NCI-H748 (cell line): ENCODE measurements around the gene TSPAN13.

Experiments used
- DNase-seq: peaks from one replicate; lab custom pipeline; 2025; ENCODE audit not compliant: unreplicated experiment; lab: John Stamatoyannopoulos, UW

The TSPAN13 gene

DNA sequence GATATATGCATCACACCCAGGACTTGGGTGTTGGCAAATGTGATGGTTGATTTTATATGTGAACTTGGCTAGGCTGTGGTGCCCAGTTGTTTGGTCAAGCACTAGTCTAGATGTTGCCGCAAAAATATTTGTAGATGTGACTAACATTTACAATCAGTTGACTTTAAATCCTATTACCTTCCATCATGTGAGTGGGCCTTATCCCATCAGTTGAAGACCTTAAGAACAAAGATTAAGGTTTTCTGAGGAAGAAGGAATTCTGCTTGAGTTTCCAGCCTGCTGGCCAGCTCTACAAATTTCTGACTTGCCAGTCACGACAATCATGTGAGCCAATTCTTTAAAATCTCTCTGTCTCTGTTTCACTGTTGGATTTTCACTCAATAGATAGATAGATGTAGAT is 20.3 kb downstream of the TSPAN13 start:
- DNase-seq, result no peak

DNA sequence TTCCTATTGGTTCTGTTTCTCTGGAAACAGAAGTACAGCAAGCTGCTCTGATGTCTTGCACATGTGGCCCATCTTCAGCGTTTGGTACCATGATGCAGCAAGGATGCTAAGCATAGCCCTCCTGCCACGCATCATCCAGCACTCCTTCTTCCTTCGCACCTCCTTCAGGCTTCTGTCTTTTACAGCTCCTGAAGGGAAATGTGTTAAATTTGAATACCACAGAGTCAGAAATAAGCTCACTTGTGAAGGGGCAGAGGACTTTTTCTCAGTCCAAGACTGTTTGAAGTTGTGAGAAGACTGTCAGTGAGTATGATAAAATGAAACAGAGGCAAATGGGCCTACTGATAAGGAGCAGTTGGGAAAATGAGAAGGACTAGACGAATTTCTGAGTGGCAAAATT is 20.7 kb downstream of the TSPAN13 start:
- no peak for DNase-seq

DNA sequence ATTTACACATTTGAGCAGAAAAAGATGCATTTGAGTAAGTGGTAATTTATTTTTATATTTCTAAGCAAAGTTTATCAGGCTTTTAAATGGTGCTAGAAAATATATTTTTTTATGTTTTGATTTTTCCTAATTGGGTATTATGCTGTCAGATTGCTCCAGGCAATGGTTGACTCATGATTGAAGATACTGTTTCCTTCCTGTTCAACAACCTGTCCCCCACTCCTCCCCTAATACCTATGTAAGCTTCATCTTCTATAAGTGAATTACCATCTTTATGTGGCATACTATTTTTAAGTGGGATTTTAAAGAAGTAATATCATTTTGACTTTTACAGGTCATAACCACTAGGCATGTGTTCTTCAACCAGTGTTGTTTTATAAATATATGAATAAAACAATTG is 21.4 kb downstream of the TSPAN13 start:
- no peak for DNase-seq

DNA sequence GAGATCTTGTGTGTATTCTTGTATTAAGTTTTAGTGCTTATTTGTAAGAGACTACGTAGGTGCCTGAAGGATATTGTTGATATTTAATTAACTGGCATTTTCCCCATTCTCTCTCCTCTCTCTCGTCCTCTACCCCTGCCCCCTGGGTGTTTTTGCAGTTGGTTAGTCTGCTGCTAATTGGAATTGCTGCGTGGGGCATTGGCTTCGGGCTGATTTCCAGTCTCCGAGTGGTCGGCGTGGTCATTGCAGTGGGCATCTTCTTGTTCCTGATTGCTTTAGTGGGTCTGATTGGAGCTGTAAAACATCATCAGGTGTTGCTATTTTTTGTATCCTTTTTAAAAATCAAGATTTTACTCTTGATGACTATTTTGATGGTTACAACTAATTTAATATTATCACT is 22.5 kb downstream of the TSPAN13 start:
- no peak for DNase-seq

DNA sequence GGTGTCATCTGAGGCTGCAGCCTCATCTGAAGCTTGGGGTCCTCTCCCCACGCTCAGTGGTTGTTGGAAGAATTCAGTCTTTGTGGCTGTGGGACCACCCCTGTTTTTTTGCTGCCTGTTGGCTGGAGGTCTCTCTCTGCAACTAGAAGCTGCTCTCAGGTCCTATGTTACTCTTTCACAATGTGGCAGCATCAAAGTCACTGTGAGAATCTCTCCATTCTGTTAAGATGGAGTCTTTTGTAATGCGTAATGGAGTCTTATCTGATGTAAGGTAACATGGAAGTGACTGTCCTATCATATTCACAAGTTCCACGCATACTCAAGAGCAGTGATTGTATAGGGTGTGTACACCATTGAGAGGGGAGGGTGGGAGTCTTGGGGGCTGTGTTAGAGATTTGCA is 24.9 kb downstream of the TSPAN13 start:
- DNase-seq, result no peak

DNA sequence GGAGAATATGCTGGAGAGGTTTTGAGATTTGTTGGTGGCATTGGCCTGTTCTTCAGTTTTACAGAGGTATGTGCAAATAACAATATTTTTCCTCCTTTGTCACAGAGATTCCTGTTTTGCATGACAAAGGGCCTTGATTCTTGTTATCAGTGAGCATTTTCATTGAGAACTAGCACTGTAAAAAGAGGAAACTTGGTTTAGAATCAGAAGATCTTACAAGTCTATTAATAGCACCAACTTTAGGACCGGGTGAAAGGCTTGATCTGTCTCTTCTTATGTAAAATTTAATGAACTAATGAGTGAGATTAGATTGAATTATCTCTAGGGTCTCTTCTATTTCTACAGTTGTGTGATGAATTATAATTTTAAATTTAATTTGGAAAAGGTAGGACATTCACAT is 25.5 kb downstream of the TSPAN13 start:
- DNase-seq, result no peak

DNA sequence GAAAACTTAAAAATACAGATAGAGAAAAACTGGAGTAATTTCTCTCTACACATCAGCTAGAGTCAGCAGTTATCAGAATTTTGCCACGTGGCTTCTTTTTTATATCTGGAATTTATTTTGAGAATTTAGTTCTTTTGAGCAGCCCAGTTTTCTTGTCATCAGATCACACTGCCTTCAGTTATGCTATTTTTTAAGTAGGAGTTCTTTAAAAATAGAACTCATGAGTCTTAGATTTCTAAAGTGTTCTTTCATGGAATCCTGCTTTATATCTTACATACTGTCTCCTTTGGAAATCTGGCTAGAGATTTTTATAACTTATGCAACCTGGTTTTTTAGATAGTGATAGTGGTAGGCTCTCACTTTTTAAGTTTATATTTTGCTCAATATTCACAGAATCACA is 27.0 kb downstream of the TSPAN13 start:
- no peak for DNase-seq

DNA sequence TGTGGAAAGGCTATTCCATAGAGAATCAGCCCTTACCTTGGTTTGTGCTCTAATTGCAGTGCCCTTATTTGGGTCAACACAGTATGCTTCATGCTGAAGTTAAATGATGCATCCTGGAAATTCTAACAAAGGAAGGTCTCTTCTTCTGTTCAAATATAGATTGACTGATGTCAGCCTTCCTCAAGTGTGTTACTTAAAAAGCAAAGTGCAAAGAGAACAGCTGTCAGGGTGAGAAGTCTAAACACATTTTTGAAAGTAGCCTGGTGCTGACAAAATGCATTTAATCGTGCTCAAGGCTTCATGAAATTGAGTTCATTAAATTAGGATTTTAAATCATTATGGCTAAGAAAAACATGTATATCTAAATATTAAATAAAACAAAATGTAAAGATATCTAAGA is 31.8 kb downstream of the TSPAN13 start:
- DNase-seq, result peak; percentile 27

DNA sequence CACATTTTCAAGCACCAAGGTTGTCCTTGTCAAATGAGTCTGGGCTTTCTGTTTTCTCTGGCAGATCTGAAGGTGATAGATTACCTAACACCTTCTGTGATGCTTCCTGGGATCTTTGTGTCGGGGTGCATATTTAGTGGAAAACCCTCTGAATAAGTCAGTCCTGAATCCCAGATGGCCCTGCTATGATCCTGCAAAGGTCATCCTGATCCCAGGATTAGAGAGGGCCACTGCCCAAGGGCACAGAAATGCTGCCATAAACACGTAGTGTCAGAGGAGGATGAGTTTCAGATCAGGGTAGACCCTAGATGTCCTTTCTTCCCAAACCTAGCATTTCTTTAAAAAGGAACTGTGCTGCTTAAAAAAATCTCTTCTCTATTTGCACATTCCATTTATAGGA is 32.3 kb downstream of the TSPAN13 start:
- DNase-seq, result no peak

DNA sequence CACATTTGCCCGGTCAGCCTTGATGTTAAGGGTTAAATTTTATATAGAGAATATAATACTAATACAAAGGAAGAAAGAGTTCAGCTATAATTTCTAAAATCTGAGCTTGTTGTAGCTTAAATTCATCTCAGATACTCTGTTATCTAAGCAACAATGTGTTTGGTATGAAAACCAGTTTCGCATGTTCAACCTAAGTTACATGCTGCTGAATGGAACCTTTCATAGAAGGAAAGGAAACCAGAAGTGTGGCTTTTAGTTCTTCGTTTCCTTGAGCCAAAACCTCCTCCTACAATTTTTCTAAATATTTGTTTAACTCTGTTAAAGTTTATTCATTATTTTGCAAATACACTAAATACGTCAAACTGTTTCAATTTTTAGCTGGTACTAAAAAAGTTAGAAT is 32.7 kb downstream of the TSPAN13 start:
- no peak for DNase-seq

DNA sequence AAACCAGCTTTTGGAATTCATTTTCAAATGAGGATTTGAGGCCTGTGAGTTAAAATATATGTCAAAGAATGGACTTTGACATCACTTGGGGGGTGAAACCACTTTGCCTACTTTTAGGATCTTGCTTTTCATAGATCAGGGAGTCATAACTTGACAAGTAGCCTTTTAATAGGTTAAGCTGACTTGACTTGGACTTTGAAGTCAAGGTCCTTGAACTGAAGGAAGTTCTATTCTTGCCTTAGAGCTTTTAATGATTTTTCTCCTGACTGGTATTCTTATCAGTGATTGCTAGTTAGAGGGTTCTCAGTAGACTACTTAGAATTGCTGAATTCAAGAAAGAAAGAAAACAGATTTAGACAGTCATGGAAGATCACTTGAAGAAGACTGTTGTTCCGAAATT is 33.6 kb downstream of the TSPAN13 start:
- no peak for DNase-seq

DNA sequence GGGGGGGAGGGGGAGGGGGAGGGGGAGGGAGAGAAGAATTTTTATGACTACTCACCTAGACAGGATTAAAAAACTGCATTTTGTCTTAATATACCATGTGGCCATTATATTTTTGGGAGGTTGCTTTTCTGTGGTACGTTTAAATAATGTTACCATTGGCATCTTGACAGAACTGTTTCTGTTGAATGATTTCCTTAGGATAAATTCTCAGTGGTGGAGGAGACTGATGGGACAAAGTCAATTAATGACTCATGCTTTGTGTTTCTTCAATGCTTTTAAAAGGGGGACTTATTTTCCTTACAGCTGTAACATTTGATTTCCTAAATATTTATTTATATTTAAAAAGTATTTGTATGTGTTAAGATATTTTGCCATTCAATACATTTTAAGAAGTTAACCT is 37.5 kb downstream of the TSPAN13 start:
- no peak for DNase-seq

DNA sequence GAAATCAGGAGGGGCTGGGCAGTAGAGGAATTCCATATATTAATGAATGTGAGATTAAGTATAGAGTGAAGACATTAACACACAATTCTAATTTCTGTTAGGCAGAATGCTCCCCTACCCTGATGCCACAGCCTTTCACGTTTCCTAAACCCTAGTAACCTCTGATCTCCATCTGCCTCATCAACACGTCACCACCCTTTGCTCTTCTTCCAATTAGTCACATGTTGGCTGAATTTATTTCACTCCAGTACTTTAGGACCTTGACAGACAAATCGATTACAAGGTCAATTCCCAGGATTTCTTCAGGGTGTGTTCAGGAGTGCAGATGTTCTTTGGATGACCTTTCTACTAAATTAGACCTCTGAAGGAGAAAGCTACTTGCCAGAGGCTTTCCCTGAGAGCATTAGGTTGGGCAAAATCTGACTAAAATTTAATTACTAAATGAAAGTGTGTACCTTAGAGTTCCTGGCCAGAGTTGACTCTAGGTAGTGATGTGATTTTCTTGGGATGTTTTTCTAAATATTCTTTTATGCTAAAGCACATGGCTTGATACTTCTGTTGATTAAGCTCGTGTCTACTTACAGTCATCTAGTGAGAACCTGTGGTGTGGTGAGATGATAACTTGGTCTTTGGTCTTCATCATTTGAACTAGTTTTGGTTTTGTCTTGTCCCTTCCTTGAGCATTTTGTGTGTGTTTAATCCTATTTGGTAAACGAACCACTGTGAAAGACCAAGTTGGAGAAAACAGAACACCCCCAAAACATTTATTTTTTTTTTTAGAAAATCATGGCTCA is 38.5 kb downstream of the TSPAN13 start:
- DNase-seq, result no peak

DNA sequence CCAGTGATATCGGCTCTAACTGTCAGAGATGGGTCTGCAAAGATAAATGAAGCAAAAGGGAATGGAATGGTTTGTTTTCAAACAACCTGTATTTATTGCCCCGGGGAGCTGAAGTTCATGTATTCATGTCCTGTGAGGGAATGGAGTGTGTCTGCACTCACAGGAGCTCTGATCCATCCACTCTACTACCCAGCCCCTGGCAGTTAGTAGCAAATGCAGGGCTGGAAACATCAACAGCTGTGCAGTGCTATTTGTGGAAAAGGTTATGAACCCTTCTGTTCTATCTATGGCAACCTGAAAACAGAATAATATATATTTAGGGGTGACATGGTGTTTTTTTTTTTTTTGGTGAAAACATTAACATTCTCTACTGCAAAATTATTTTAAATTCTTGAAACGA is 41.4 kb downstream of the TSPAN13 start:
- peak; percentile 13 for DNase-seq

DNA sequence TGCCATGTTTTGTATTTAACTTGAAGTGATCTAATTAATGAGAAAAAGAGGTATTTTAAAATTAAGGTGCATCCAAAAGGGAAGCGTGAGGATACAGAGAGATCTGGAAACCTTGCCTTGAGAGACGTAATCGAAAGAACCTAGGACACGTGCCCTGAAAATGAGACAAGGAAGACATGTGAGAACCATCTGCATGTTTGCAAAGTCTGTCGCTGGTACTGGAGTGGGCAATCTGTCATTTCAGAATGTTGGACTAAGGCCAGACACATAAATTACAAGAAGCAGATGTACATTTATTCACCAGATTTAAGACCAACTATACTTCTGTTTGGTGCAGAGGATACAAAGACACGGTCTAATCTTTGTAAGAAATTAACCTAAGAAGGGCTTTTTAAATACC is 42.1 kb downstream of the TSPAN13 start:
- DNase-seq, result peak; percentile 80

DNA sequence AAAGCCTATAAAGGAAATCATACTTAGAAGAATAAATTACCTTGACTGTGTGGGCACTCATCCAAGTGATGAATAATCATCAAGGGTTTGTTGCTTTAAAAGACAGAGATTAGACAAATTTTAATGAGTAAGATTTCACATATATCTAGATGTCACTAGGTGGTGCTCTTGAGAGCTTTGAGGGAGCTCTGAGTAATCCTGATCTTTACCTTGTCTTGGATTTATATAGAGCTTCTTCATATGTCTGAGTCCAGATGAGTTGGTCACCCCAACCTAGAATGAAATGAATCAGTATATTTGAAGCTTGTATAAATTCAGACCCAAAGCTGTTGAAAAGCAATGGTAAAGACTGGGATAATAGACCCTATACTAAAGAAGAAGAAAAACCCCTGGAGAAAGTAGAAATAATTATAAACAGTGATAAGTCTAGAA is 47.6 kb downstream of the TSPAN13 start:
- DNase-seq, result peak; percentile 66

DNA sequence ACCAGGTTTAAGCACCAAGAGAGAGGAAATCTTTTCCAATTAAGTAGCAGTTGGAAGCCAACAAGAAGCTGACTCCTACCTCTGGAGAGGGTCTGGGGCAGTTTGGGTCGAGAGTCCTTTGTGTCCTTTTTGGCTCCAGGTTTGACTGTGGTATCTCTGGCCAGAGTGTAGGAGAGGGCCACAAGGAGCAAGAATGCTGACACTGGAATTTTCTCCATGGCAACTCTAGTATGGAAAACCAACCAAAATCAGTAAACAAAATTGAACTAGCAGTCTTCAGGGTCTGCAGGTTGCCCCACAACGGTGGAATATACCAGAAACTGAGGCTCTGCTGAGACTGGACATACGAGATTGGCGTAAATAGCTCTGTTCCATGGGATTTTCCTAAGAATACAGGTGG is 48.0 kb downstream of the TSPAN13 start:
- no peak for DNase-seq

DNA sequence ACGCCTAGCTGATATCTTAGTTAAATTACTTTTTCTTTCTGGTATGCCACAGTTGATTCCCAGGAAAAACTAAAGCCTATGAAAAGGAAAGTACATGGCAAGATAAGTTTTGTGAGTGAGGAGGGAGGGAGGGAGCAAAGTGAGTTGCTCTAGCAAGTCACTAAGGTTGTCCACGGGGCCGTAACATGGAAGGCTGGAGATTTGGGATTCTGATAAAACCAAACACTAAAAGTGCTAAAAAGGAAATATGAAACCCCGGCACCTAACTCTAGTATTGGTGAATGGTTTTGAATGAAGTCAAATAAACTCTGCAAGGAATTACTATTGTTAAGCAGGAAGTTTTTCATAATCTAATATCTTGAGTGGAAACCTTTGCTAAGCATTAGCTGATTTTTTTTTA is 49.6 kb downstream of the TSPAN13 start:
- DNase-seq, result no peak

DNA sequence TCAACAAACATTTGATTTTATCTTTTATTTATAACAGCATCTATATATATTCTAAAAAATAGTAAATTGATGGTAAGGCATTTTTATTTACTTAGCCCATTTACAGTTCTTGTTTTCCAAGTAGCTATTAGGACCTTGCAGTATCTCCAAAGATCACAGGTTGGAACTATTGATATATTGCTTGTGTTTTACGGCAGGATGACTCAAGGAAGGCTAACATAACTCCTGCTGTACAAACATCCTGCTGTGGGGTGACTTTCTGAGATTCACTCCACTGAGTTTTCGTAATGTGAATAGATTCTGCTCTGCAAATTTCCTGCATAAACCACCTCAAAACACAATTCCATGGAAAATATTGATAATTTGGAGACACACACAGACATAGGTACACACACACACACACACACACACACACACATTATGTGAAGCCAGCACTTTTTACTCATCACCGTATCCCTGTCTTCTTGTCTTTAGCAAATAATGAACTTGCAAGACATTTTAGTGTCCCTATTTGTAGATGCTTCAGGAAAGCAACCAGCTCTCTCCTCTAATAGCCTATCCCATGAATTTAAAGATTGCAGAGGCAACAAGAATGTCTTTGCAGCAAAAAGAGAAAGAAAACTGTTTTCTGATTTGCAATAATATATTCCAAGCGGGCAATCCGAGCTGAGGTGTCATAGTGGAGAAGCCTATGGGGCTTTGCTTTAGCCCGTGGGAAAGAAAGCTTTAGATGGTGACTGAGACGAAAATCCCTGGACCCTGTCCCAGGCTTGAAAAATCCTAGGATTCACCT is 50.5 kb downstream of the TSPAN13 start:
- DNase-seq, result no peak

DNA sequence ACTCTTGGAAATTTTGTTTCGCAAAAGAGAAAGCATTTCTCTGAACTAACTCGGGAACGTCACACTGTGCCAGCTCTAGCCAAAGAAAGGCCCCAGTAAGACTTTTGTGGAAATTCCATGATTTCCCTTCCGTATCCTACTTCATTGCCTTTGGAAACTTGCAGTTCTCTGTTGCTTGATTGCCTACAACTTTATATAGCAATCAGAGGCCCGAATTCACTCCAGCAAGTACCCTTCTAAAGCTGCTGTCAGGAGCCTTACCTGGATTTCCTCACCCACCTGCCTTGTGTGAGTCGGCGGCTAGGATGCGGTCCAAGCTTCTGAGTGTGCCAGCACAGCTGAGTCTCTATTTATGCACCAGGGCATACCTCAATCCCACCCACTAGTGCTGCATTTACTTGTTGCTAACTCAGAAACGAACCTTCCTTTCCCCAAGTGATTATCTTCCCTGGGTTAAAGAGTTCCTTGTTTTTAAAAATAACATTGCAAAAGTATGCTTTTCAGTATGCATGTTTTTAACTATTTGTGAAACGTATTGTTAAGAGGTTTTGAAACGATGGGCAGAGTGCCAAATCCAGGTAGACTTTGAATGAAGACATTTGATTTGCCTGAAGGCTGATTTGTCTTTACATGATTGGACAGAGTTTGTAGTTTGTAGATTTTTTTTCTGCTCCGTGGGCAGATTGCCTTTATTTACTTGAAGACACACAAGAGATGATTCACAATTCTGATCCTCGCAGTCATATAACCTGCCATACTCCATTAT is 51.3 kb downstream of the TSPAN13 start, which contains the start of gene AGR2:
TSS of gene AGR2 (minus strand) at position 326 of the 766 bp plus-strand sequence. CDS start 3,203 bp downstream, outside the sequence.
- DNase-seq, result peak; percentile 29

DNA sequence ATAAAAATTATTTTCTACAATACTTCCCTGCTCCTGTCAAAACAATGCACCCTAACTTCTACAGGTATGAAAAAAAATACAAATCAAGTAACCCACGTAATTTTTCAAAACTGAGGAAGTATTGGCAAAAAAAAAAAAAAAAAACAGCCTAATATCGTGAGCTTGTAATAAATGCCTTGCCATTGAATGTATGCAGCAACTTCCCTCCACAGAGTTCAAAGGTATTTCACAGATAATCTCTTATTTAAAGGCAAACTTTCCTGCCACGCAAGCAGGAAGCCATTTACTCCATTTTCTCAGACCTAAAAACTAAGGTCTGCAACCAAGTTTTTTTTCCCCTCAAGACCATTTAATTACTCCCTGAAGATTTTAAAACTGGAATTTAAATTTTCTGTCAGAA is 51.9 kb downstream of the TSPAN13 start:
- no peak for DNase-seq

DNA sequence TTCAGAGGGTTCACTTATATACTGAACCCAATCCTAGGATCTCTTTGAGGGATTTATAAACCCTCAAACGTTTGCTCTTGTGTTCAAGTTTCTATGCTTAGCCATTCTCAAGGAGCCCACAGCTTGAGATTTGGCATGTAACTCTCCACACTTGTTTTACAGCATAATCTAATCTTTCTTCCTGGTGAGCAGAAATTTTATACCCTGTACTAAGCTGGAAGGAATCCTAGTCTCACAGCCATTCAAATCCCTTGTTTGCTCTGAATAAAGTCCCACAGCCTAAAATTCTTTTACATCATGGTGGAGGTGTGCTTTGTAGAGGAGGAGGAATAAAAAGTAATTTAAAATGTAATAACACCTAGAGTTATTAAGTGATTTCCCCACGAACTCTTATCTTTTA is 56.6 kb downstream of the TSPAN13 start:
- no peak for DNase-seq
